DOHH2 (cell line): ENCODE measurements around the gene ARID1B.

Experiments
- H3F3A ChIP-seq: fragments of 200-600 bp; sonication (generic), shearing (Covaris generic); 2 replicates; pipeline ENCODE4 v1.6.0; 2016; ENCODE audit warnings: antibody characterized with exemption, mild to moderate bottlenecking; ENCODE audit not compliant: control insufficient read depth, insufficient read depth
- H3K27ac ChIP-seq: fragments of 200-600 bp; sonication (generic); 2 replicates; pipeline ENCODE4 v1.5.1; 2014; ENCODE audit warnings: low read depth, mild to moderate bottlenecking, low read length, moderate library complexity
- H3K27me3 ChIP-seq: fragments of 200-600 bp; sonication (generic); 2 replicates; pipeline ENCODE4 v1.6.1; 2014; ENCODE audit warnings: mild to moderate bottlenecking, low read length, mixed read lengths; ENCODE audit not compliant: control insufficient read depth
- H3K36me3 ChIP-seq: fragments of 200-600 bp; sonication (generic); 2 replicates; pipeline ENCODE4 v1.6.1; 2014; ENCODE audit warnings: mild to moderate bottlenecking, low read length, moderate library complexity, mixed read lengths; ENCODE audit not compliant: control insufficient read depth
- H3K4me1 ChIP-seq: fragments of 200-600 bp; sonication (generic); 2 replicates; pipeline ENCODE4 v1.6.1; 2014; ENCODE audit warnings: mild to moderate bottlenecking, low read length, mixed read lengths; ENCODE audit not compliant: control insufficient read depth
- H3K4me2 ChIP-seq: fragments of 200-600 bp; sonication (generic); 2 replicates; pipeline ENCODE4 v1.6.0; 2014; ENCODE audit warnings: mild to moderate bottlenecking, low read length, moderate library complexity
- H3K4me3 ChIP-seq: fragments of 200-600 bp; sonication (generic); 2 replicates; pipeline ENCODE4 v1.5.1; 2014; ENCODE audit warnings: mild to moderate bottlenecking, low read length, mixed read lengths
- H3K79me2 ChIP-seq: fragments of 200-600 bp; sonication (generic); 2 replicates; pipeline ENCODE4 v1.6.1; 2014; ENCODE audit warnings: mild to moderate bottlenecking, low read length, mixed read lengths; ENCODE audit not compliant: control insufficient read depth
- H3K9me2 ChIP-seq: fragments of 200-600 bp; sonication (generic); replicated peaks from 2 replicates; pipeline ENCODE4 v1.6.1; 2014; ENCODE audit warnings: mild to moderate bottlenecking, low read length, mixed read lengths; ENCODE audit not compliant: control insufficient read depth
- H3K9me3 ChIP-seq: fragments of 200-600 bp; sonication (generic); 2 replicates; pipeline ENCODE4 v1.6.1; 2014; ENCODE audit warnings: antibody characterized with exemption, low read length, mixed read lengths; ENCODE audit not compliant: control insufficient read depth, insufficient read depth
- H4K20me1 ChIP-seq: fragments of 200-600 bp; sonication (generic); 2 replicates; pipeline ENCODE4 v1.6.0; 2014; ENCODE audit warnings: low read depth, mild to moderate bottlenecking, antibody characterized with exemption, low read length, moderate library complexity; ENCODE audit not compliant: control insufficient read depth, insufficient read depth
- EZH2phosphoT487 ChIP-seq: fragments of 200-600 bp; sonication (generic); IDR thresholded peaks from 2 replicates; pipeline ENCODE4 v1.6.1; 2017; ENCODE audit warnings: borderline replicate concordance, mild to moderate bottlenecking, antibody characterized with exemption, low read length, moderate library complexity, mixed read lengths
- TF ChIP-seq, protein P1 (sequence below): fragments of 200-600 bp; sonication (generic); IDR thresholded peaks from one replicate; pipeline ENCODE4 v1.5.1; 2014; ENCODE audit warnings: antibody characterized with exemption, mild to moderate bottlenecking, low read depth, low read length; ENCODE audit not compliant: poor library complexity, severe bottlenecking

The ARID1B gene

GRCh38 chr6:157107915-157108651 lies 330.9 kb downstream of the ARID1B start:
- TF ChIP-seq EZH2phosphoT487, result no peak
- TF ChIP-seq, protein P1, sequence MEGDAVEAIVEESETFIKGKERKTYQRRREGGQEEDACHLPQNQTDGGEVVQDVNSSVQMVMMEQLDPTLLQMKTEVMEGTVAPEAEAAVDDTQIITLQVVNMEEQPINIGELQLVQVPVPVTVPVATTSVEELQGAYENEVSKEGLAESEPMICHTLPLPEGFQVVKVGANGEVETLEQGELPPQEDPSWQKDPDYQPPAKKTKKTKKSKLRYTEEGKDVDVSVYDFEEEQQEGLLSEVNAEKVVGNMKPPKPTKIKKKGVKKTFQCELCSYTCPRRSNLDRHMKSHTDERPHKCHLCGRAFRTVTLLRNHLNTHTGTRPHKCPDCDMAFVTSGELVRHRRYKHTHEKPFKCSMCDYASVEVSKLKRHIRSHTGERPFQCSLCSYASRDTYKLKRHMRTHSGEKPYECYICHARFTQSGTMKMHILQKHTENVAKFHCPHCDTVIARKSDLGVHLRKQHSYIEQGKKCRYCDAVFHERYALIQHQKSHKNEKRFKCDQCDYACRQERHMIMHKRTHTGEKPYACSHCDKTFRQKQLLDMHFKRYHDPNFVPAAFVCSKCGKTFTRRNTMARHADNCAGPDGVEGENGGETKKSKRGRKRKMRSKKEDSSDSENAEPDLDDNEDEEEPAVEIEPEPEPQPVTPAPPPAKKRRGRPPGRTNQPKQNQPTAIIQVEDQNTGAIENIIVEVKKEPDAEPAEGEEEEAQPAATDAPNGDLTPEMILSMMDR, result no peak
- no peaks in the 10 kb centered on the region for H3K9me3 ChIP-seq
- no peak overlapping the region for H3K4me3 ChIP-seq
- no peaks in the 10 kb centered on the region for H4K20me1 ChIP-seq
- H3K36me3 ChIP-seq, result peaks cover 14% of the 10 kb centered on the region
- H3K27me3 ChIP-seq, result no peaks in the 10 kb centered on the region
- no peaks in the 10 kb centered on the region for H3K9me2 ChIP-seq
- no peak overlapping the region for H3K4me2 ChIP-seq
- no peaks in the 10 kb centered on the region for H3F3A ChIP-seq
- no peak overlapping the region for H3K27ac ChIP-seq
- H3K4me1 ChIP-seq, result 0 out of 2 replicates have a peak, but pooled peaks cover 6% of the 10 kb centered on the region
- H3K79me2 ChIP-seq, result peaks cover 4% of the 10 kb centered on the region; the same call in 1 of the 2 replicates

DNA sequence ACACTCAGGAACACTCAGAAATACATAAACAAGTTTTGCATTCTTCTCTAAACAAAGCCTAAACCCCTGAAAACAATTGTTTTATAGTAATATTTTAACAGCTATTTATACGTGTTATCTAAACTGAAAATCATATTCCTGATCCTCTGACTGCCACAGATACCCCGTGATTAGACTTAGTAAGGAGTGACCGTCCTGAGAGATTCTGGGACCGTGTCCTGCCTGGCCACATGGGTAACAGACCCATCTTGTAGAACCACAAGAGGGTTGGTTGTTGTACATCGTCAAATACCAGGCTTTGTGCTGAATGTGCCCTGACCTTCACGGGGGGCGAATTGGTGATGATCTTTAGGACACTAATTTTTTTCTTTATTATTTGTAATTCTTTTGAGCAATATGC lies 331.7 kb downstream of the ARID1B start:
- no peaks in the 10 kb centered on the region for H3K9me3 ChIP-seq
- no peaks in the 10 kb centered on the region for H3K27me3 ChIP-seq
- H3K36me3 ChIP-seq, result peaks cover 21% of the 10 kb centered on the region
- no peak for TF ChIP-seq EZH2phosphoT487
- TF ChIP-seq, protein P1, result no peak
- no peaks in the 10 kb centered on the region for H3F3A ChIP-seq
- no peak overlapping the region for H3K27ac ChIP-seq
- no peak overlapping the region for H3K4me2 ChIP-seq
- no peaks in the 10 kb centered on the region for H3K9me2 ChIP-seq
- H4K20me1 ChIP-seq, result no peaks in the 10 kb centered on the region
- H3K79me2 ChIP-seq, result peaks cover 4% of the 10 kb centered on the region; the same call in 1 of the 2 replicates
- no peak overlapping the region for H3K4me3 ChIP-seq
- 0 out of 2 replicates have a peak, but pooled peaks cover 6% of the 10 kb centered on the region for H3K4me1 ChIP-seq

DNA sequence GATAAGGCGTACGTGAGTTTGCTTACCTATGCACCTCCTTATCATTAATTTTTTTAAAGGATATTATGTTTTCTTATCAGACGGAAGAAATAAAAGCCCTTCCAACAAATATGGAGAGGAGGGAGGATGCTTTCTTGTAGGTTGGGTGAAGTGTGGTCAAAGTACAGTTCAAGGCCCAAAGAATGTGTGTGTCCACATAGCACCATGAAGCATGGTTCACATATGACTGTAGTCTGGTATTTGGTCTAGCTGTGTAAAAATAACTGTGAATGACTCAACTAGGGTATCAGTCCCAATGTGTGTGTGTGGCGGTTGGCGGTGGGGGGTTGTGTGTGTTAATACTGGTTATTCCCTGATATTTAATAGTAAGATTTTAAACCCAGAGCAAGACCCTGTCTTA lies 333.4 kb downstream of the ARID1B start:
- no peak overlapping the region for H3K4me3 ChIP-seq
- H3K79me2 ChIP-seq, result peaks cover 4% of the 10 kb centered on the region; the same call in 1 of the 2 replicates
- no peaks in the 10 kb centered on the region for H3K9me2 ChIP-seq
- H3K9me3 ChIP-seq, result no peaks in the 10 kb centered on the region
- H3K4me2 ChIP-seq, result no peak overlapping the region
- H3K27ac ChIP-seq, result no peak overlapping the region
- H3K36me3 ChIP-seq, result peaks cover 22% of the 10 kb centered on the region
- H3F3A ChIP-seq, result no peaks in the 10 kb centered on the region; the same call in 1 of the 2 replicates
- no peaks in the 10 kb centered on the region for H3K4me1 ChIP-seq
- no peaks in the 10 kb centered on the region for H4K20me1 ChIP-seq
- TF ChIP-seq, protein P1, result no peak
- no peak for TF ChIP-seq EZH2phosphoT487
- no peaks in the 10 kb centered on the region for H3K27me3 ChIP-seq
